Chondrocyte (in vitro differentiated cells): ENCODE measurements around the gene RMND5B. TPM values are rescaled to one million over a fixed set of nuclear protein-coding genes. Genes with fewer than 3 reads are reported as not detected.

Source experiments
- DNase-seq: peaks from one replicate; pipeline ENCODE4 v3.0.0; 2021; ENCODE audit warnings: mixed read lengths, low spot score
- H3K27ac Mint-ChIP-seq: one replicate; pipeline ENCODE4 v1.8.0; 2021; ENCODE audit warnings: mild to moderate bottlenecking, moderate library complexity, mixed read lengths; ENCODE audit not compliant: unreplicated experiment
- H3K27me3 Mint-ChIP-seq: 2 replicates; pipeline ENCODE4 v1.8.0; 2021; ENCODE audit warnings: low read depth, mixed read lengths
- H3K36me3 Mint-ChIP-seq: 2 replicates; pipeline ENCODE4 v1.8.0; 2021; ENCODE audit warnings: low read depth, mixed read lengths
- H3K4me1 Mint-ChIP-seq: 2 replicates; pipeline ENCODE4 v1.8.0; 2021; ENCODE audit warnings: low read depth, mild to moderate bottlenecking, mixed read lengths
- H3K4me3 Mint-ChIP-seq: one replicate; pipeline ENCODE4 v1.8.0; 2021; ENCODE audit warnings: mild to moderate bottlenecking, moderate library complexity, mixed read lengths; ENCODE audit not compliant: unreplicated experiment
- H3K9me3 Mint-ChIP-seq: 2 replicates; pipeline ENCODE4 v1.8.0; 2021; ENCODE audit warnings: low read depth, mixed read lengths
- total RNA-seq: library from RNA; stranded (reverse); gene quantifications from 3 replicates; pipeline ENCODE4 v1.2.1, GENCODE V29; 2021
- TF ChIP-seq, protein P1 (sequence below): fragments of 200-600 bp; sonication (generic); IDR thresholded peaks from 2 replicates; pipeline ENCODE4 v1.5.0; 2021; ENCODE audit warnings: antibody characterized with exemption, mild to moderate bottlenecking, moderate library complexity

The RMND5B gene
- total RNA-seq, 1 donor from 2014 or later = 26.8 TPM

DNA sequence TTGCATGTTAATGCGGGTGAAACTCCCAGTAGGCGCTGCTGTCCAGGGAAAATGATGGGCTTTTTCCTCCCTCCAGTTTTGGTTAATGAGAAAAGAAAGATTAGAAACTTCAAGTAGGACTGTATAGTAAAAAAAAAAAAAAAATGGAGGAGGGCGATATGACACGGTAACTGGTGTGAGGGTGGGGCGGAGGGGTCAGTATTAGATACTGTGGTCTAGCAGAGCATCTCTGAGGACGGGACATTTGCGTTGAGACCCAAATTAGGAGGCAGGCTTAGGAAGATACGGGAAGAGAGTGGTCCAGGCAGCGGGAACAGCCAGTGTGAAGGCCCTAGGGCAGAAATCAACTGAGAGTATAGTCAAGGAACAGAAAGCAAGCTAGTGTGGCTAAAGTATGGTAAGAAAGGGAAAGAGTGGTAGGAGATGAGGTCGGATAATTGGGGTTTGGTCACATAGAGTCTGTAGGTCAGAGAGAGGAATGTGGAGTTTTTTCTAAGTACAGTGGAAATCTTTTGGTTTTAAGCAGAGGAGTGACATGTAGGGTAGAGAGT, 707 bp downstream of the RMND5B start:
- H3K27ac Mint-ChIP-seq = peak overlapping the region; percentile 81
- peaks cover 11% of the 10 kb centered on the region for H3K36me3 Mint-ChIP-seq
- TF ChIP-seq, protein P1, sequence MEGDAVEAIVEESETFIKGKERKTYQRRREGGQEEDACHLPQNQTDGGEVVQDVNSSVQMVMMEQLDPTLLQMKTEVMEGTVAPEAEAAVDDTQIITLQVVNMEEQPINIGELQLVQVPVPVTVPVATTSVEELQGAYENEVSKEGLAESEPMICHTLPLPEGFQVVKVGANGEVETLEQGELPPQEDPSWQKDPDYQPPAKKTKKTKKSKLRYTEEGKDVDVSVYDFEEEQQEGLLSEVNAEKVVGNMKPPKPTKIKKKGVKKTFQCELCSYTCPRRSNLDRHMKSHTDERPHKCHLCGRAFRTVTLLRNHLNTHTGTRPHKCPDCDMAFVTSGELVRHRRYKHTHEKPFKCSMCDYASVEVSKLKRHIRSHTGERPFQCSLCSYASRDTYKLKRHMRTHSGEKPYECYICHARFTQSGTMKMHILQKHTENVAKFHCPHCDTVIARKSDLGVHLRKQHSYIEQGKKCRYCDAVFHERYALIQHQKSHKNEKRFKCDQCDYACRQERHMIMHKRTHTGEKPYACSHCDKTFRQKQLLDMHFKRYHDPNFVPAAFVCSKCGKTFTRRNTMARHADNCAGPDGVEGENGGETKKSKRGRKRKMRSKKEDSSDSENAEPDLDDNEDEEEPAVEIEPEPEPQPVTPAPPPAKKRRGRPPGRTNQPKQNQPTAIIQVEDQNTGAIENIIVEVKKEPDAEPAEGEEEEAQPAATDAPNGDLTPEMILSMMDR = no peak
- DNase-seq = no peak
- H3K9me3 Mint-ChIP-seq = no peaks in the 10 kb centered on the region
- peaks cover 16% of the 10 kb centered on the region for H3K4me1 Mint-ChIP-seq
- H3K4me3 Mint-ChIP-seq = peak overlapping the region; percentile 82
- H3K27me3 Mint-ChIP-seq = no peaks in the 10 kb centered on the region

DNA sequence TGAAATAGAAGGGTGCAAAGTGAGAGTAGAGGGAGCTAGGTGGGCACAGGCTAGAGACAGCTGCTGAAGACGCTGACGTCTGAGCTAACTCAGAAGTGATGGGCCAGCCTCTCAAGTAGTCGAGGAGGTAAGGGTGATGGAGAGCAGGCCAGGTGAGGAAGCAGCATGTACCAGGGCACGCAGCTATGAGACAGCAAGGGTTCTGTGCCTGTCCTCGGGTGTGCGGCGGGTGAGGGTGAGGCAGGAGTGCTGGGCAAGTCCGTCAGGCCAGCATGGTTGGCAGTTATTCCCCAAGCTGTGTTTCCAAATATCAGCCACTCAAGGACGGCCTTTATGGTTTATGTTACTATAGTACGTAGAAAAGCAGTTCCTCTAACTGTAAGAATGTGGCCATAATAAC, 6.2 kb downstream of the RMND5B start:
- no peak overlapping the region for H3K27ac Mint-ChIP-seq
- DNase-seq = no peak
- H3K4me1 Mint-ChIP-seq = peaks cover 4% of the 10 kb centered on the region
- no peaks in the 10 kb centered on the region for H3K27me3 Mint-ChIP-seq
- no peak overlapping the region for H3K4me3 Mint-ChIP-seq
- H3K36me3 Mint-ChIP-seq = peaks cover 18% of the 10 kb centered on the region
- TF ChIP-seq, protein P1 = no peak
- H3K9me3 Mint-ChIP-seq = no peaks in the 10 kb centered on the region

DNA sequence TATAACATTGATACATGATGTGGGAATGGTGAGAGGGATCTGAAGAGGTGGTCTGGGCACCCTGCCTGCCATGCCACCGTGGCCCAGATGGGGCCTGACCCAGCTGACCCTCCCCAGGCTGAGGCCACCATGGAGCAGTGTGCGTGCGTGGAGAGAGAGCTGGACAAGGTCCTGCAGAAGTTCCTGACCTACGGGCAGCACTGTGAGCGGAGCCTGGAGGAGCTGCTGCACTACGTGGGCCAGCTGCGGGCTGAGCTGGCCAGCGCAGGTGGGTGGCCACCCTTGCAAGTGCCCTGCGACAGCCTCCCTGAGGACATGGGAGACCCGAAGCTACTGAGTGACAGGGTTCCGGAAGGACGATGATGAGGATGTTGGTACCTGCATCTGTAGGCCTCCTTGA, 7.2 kb downstream of the RMND5B start:
- TF ChIP-seq, protein P1 = no peak
- Mint-ChIP-seq H3K27me3 (no peaks in the 10 kb centered on the region), H3K36me3 (peaks cover 20% of the 10 kb centered on the region), H3K4me3 (no peak overlapping the region), H3K9me3 (no peaks in the 10 kb centered on the region), H3K27ac (no peak overlapping the region), H3K4me1 (no peaks in the 10 kb centered on the region)
- DNase-seq = no peak

DNA sequence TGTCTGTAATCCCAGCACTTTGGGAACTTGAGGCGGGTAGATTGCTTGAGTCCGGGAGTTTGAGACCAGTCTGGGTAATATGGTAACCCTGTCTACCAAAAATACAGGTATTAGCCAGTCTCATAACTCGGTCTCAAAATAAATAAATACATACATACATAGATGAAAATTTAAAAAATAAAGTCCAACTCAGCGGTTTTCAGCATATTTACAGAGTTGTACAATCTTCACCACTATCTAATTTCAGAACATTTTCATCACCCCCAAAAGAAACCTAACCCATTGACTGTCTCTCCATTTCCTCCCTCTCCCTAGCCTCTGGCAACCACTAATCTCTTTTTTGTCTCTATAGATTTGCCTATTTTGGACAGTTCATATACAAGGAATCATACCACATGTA, 10.7 kb downstream of the RMND5B start:
- peaks cover 18% of the 10 kb centered on the region for H3K36me3 Mint-ChIP-seq
- no peaks in the 10 kb centered on the region for H3K27me3 Mint-ChIP-seq
- no peak for DNase-seq
- no peak overlapping the region for H3K27ac Mint-ChIP-seq
- no peak overlapping the region for H3K4me3 Mint-ChIP-seq
- H3K4me1 Mint-ChIP-seq = no peaks in the 10 kb centered on the region
- TF ChIP-seq, protein P1 = no peak
- no peaks in the 10 kb centered on the region for H3K9me3 Mint-ChIP-seq

DNA sequence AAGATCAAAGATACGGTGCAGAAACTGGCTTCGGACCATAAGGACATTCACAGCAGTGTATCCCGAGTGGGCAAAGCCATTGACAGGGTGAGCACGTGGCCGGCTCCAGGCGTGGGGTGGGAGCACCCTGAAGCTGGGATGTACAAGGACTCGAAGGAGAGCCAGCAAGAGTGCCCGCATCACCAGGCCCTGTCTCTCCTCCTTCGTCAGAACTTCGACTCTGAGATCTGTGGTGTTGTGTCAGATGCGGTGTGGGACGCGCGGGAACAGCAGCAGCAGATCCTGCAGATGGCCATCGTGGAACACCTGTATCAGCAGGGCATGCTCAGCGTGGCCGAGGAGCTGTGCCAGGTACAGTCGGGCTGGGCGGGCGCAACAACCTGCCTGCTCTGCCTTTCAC, 11.8 kb downstream of the RMND5B start:
- H3K27ac Mint-ChIP-seq = no peak overlapping the region
- DNase-seq = no peak
- no peaks in the 10 kb centered on the region for H3K9me3 Mint-ChIP-seq
- TF ChIP-seq, protein P1 = no peak
- H3K4me3 Mint-ChIP-seq = no peak overlapping the region
- H3K27me3 Mint-ChIP-seq = no peaks in the 10 kb centered on the region
- H3K36me3 Mint-ChIP-seq = peaks cover 25% of the 10 kb centered on the region
- H3K4me1 Mint-ChIP-seq = no peaks in the 10 kb centered on the region
